Left hindlimb (tissue), 1 donor: ENCODE data around the gene HMGA1.

Source experiments
- DNase-seq: peaks from one replicate; pipeline ENCODE4 v3.0.0-alpha.2; 2018

Gene HMGA1

GRCh38 chr6:34236443-34237315, at the start of gene HMGA1:
TSS of gene HMGA1 (plus strand) at chr6:34236873. CDS start at chr6:34240781, 3,908 bp downstream.
- peak; percentile 83 for DNase-seq

GRCh38 chr6:34189806-34190503, 46.7 kb upstream of the HMGA1 start:
- DNase-seq = no peak

DNA sequence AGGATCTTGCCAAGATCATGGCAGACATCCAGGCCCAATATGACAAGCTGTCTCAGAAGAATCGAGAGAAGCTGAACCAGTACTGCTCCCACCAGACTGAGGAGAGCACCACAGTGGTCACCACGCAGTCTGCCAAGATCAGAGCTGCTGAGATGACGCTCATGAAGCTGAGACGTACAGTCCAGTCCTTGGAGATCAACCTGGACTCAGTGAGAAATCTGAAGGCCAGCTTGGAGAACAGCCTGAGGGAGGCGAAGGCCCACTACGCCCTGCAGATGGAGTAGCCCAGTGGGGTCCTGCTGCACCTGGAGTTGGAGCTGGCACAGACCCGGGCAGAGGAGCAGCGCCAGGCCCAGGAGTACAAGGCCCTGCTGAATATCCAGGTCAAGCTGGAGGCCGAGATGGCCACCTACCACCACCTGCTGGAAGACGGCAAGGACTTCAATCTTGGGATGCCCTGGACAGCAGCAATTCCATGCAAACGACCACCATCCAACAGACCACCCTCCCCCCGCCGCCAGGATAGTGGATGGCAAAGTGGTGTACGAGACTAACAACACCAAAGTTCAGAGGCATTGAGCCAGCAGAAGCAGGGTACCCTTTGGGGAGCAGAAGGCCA, 46.1 kb upstream of the HMGA1 start:
- no peak for DNase-seq

DNA sequence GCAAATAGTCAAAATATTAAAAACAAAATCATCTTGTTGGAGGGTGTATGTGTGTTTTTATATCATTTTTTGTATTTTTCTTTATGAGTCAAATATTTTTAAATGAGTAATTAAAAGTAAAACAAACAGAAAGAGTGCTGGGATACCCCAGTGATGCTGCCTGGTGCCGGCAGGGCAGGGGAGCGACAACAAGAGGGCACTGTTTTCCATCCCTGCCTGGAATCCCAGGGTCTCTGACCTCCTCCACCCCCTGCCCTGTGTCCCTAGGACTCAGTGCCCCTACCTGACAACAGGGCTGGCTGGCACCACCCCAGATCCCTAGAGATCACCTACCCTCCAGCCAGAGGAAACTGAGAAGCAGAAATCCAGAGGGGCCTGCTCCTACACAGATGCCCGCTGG, 41.9 kb upstream of the HMGA1 start:
- no peak for DNase-seq

- no peak for DNase-seq
Measured at GRCh38 chr6:34195726-34196115, 41.0 kb upstream of the HMGA1 start.

- DNase-seq = peak; percentile 84
Measured at GRCh38 chr6:34196116-34196832, 40.4 kb upstream of the HMGA1 start.

DNA sequence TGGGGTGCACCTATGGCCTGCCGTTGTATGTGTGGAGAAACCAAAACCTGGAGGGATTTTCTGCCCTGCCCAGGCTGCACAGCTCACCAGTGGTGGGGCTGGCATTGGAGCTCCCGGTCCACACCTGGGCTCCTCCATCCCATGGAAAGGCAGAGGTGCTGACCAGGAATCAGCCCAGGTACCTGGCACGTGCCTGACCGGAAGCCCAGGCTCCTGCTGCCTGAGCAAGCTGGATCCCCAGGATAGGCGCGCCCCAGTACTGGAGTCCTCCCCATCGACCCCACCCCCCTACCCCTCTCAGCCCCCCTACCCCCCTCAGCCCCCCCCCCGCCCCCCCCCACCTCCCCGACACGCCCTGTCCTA, 39.9 kb upstream of the HMGA1 start:
- no peak for DNase-seq

GRCh38 chr6:34200340-34200971, 36.2 kb upstream of the HMGA1 start:
- no peak for DNase-seq

DNA sequence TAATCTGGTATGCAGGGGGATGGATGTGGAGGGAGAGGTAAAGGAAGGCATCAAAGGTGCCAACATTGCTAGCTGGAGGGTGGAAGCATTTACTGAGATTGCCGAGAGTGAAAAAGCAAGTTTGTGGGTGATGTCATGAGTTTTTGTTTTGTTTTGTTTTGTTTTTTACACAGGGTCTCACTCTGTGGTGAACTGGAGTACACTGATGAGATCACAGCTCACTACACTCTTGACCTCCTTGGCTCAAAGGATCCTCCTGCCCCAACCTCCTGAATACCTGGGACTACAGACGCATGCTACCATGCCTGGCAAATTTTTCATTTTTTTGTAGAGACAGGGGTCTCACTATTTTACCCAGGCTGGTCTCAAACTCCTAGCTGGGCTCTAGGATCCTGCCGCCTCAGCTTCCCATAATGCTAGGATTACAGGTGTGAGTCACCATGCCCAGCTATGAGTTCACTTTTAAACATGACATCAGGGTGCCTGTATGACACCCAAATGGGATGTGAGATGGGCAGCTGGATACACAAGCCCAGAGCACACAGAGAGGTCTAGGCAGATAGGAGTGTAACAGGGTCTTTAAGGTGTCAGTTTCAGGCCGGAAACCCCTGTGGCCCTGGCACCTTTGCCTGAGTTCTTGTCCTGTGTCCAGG, 35.1 kb upstream of the HMGA1 start:
- no peak for DNase-seq

DNA sequence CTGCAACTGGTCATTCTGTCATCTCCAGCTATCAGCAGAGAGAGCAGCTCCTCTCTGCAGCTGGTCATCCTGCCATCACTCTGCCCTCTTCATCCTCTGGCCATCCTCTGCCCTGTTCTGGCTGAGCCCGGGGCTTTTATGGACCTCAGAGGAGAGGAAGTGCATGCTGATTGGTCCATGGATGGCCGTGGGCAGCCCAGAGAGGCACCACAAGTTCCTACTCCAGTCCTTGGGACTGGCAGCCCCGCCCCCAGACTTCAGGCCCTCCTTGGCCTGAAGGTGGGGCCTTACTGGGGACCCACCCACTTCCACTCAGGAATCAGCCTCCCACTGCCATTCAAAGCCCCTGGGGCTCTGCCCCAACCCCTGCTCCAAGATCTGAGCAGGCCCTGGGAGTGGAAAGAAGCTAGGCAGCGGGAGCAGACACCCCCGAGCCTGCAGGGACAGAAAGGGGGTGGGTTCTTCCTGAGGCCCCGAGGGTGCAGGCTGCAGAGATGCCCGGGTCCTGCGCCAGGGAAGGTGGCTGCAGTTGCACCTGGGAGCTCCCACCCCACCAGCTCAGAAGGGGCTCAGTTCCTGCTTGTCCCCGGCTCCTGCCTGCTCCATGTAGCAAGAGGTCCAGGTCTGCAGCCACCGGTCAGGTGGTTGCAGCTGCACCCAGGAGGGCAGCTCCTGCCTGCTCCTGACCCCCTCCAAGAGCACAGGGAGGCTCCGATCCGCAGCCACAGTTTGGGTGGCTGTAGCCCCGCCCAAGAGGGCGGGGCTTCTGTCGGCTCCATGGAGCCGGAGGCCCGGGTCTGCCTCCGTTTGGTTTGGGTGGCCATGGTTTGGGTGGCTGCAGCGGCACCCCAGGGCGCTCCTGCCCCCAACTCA, 34.1 kb upstream of the HMGA1 start:
- no peak for DNase-seq

- DNase-seq = no peak
Measured at GRCh38 chr6:34204693-34205092, 32.0 kb upstream of the HMGA1 start.

GRCh38 chr6:34205466-34205865, 31.2 kb upstream of the HMGA1 start:
- DNase-seq = no peak

DNA sequence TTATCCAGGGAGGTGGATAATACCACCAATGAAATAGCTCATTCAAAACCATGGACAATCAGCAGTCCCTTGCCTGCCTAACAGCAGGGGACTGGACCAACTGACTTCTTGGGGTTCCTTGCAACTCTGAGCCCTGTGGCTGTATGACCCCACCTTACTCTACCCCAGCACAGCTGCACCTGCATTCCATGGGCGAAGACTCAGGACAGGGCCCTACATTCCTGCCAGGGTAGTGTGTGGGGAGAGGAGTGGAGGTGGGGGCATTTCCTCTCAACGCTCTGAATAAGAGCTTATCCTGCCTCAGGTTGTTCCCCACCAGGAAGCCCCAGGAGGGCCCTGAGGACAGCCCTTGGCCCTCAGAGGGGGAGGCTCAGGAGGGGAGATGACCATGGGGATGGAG, 30.8 kb upstream of the HMGA1 start:
- no peak for DNase-seq

DNA sequence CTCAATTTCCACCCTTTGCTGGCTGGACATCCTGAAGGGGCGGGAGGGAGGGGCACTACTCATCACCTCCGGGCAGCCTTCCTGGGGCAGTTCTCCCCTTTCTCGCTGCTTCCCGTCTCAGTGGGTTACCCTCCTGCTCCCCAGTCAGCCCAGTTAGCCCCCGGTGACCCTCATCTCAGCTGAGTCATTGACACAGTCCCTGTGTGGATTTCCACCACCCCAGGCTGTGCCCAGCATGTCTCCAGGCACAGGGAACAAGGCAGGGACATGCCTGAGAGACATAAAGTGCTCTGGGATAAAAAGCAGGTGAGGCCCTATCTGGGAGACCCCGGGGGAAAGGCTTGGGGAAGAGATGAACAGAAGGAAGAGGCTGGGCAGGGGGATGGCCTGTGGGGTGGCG, 29.9 kb upstream of the HMGA1 start:
- DNase-seq = no peak

- DNase-seq = no peak
Measured at GRCh38 chr6:34207695-34208443, 28.8 kb upstream of the HMGA1 start.

DNA sequence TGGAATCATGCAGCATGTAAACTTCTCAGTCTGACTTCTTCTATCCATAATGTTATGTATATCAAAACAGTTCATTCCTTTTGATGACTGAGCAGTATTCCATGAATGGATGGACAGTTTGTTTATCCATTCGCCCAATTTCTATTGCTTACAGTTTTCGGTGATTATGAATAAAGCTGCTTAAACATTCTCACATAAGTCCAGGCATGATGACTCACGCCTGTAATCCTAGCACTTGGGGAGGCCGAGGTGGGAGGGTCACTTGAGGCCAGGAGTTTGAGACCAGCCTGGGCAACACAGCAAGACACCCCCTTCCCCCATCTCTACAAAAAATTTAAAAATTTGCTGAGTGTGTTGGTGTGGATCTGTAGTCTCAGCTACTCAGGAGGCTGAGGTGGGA, 22.9 kb upstream of the HMGA1 start:
- no peak for DNase-seq

DNA sequence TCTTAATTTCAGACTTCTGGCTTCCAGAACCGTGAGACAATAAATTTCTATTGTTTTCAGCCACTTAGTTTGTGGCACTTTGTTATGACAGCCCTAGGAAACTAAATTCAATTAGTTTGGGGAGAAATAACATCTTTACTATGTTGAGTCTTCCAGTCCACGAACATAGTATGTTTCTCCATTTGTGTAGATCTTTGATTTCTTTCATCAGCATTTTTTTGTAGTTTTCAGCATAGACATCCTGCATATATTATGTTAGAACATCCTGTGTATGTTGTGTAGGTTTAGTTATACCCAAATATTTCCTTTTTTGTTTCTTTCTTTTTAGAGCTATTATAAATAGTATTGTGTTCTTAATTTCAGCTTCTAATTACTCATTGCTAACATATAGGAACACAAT, 18.0 kb upstream of the HMGA1 start:
- no peak for DNase-seq

- DNase-seq = no peak
Measured at GRCh38 chr6:34223381-34223955, 13.2 kb upstream of the HMGA1 start.

GRCh38 chr6:34223956-34224940, 12.4 kb upstream of the HMGA1 start:
- DNase-seq = peak; percentile 93
